HPDE6-E6E7 (cell line): ENCODE results near the gene SBSN.

Experiments used
- DNase-seq: peaks from one replicate; pipeline ENCODE4 v3.0.0; 2011; ENCODE audit warnings: missing footprints; ENCODE audit errors: extremely low spot score

SBSN gene

GRCh38 chr19:35554076-35554475 is 26.0 kb upstream of the SBSN start:
- DNase-seq: no peak

GRCh38 chr19:35553385-35554000 is 25.4 kb upstream of the SBSN start:
- no peak for DNase-seq

GRCh38 chr19:35552534-35553384 is 24.6 kb upstream of the SBSN start:
- DNase-seq: no peak

- DNase-seq: no peak
Measured at GRCh38 chr19:35551091-35551810, 23.1 kb upstream of the SBSN start.

- no peak for DNase-seq
Measured at GRCh38 chr19:35549879-35550523, 21.9 kb upstream of the SBSN start.

GRCh38 chr19:35549174-35549788 is 21.2 kb upstream of the SBSN start:
- DNase-seq: peak; percentile 59

GRCh38 chr19:35546532-35546931 is 18.4 kb upstream of the SBSN start:
- no peak for DNase-seq

- no peak for DNase-seq
Measured at GRCh38 chr19:35545855-35546381, 17.8 kb upstream of the SBSN start.

- peak; percentile 95 for DNase-seq
Measured at GRCh38 chr19:35545001-35545854, 17.1 kb upstream of the SBSN start, which contains the start of gene TMEM147. Gene TMEM147 (plus strand): TSS chr19:35545626. CDS start chr19:35545740, 114 bp downstream.

- no peak for DNase-seq
Measured at GRCh38 chr19:35544110-35544802, 16.1 kb upstream of the SBSN start.

GRCh38 chr19:35543280-35544109 is 15.4 kb upstream of the SBSN start:
- DNase-seq: no peak

GRCh38 chr19:35542209-35542608 is 14.1 kb upstream of the SBSN start:
- DNase-seq: no peak

- no peak for DNase-seq
Measured at GRCh38 chr19:35540356-35540927, 12.3 kb upstream of the SBSN start.

GRCh38 chr19:35539850-35540249 is 11.7 kb upstream of the SBSN start:
- no peak for DNase-seq

- DNase-seq: no peak
Measured at GRCh38 chr19:35539314-35539713, 11.2 kb upstream of the SBSN start.

- DNase-seq: no peak
Measured at GRCh38 chr19:35534803-35535480, 6.8 kb upstream of the SBSN start.

GRCh38 chr19:35533822-35534392 is 5.8 kb upstream of the SBSN start:
- DNase-seq: no peak
